ENCODE data around the gene KCNF1. TPM values are rescaled to one million over a fixed set of nuclear protein-coding genes. Genes with fewer than 3 reads are reported as not detected.

KCNF1 gene
- total and polyA plus RNA-seq, 10 of the 15 experiments (the other 5 are each of a cell fraction or from before 2014, with no cell fraction given): not detected

DNA sequence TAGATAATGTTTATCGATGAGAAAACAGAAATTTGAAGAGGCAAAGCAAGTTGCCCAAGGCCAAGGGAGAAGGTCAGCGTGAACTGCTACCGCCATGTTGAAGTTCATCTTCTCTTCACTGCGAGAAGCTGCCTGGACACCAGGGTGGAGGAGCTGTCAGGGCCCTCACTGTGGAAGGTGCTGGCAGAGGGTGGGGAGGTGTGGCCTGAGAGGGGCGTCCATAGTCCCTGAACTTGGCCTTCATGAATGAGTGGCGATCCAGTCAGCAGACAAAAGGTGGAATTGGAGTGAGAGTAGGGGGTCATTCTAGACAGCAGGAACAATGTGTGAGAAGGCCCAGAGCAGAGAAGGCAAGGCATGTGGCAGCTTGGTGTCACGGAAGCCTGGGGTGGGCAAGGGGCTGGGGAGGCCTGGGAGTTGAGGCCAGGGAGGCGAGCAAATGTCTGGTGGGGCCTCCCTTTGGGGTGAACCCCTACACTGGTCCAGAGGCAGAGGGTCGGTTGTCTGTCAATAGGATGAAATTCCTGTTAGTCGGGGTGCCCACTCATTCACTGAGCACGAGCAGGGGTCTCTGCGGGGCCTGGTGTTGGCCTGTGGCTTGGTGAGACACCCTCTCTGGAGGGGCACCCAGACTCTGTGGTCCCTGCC, 33.3 kb upstream of the KCNF1 start:
- intact Hi-C loops (cut with micrococcal nuclease; ENCODE audit: unreplicated experiment) (no loop called here), in situ Hi-C loops (cut with MboI) (no loop called here)
- TF ChIP-seq EP300 (IDR thresholded peaks at IDR 0.05; ENCODE audit: borderline replicate concordance in 1 of 2, control insufficient read depth in 1 of 2, low read depth in 2 of 2, low read length in 2 of 2) (no peak), GABPA (IDR thresholded peaks at IDR 0.05; ENCODE audit: low read depth) (no peak), NFYB (IDR thresholded peaks at IDR 0.05; ENCODE audit: insufficient read depth, low read depth, low read length) (no peak), BCLAF1 (IDR thresholded peaks at IDR 0.05) (no peak), BRCA1 (IDR thresholded peaks at IDR 0.05; ENCODE audit: low read depth, low read length) (no peak), SIN3A (IDR thresholded peaks at IDR 0.05; ENCODE audit: low read depth, low read length) (no peak), MXI1 (IDR thresholded peaks at IDR 0.05; ENCODE audit: low read depth, low read length) (no peak), MTA2 (IDR thresholded peaks at IDR 0.05; ENCODE audit: low read depth) (no peak), TCF12 (IDR thresholded peaks at IDR 0.05; ENCODE audit: low read depth, low read length) (no peak), ZBTB40 (IDR thresholded peaks at IDR 0.05; ENCODE audit: borderline replicate concordance) (no peak), MAX (IDR thresholded peaks at IDR 0.05; ENCODE audit: low read depth, low read length) (no peak)
- TF ChIP-seq, protein P1, sequence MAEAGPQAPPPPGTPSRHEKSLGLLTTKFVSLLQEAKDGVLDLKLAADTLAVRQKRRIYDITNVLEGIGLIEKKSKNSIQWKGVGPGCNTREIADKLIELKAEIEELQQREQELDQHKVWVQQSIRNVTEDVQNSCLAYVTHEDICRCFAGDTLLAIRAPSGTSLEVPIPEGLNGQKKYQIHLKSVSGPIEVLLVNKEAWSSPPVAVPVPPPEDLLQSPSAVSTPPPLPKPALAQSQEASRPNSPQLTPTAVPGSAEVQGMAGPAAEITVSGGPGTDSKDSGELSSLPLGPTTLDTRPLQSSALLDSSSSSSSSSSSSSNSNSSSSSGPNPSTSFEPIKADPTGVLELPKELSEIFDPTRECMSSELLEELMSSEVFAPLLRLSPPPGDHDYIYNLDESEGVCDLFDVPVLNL (IDR thresholded peaks at IDR 0.05; ENCODE audit: low read depth, low read length): no peak
- H3K9ac ChIP-seq (ENCODE audit: control insufficient read depth, insufficient read depth, low read length): no peak overlapping the region
- SMC1A ChIA-PET (ENCODE audit: uncharacterized antibody, unreplicated experiment): no interaction called here
- no peak overlapping the region for H3K4me3 ChIP-seq
- CTCF ChIA-PET: no interaction called here
- no peaks in the 10 kb centered on the region for H3K4me1 ChIP-seq (ENCODE audit: control insufficient read depth, insufficient read depth, low read length)
- BruUV-seq (replicated peaks): no TSS peak
- no peaks in the 10 kb centered on the region; the same call in 2 of the 3 replicates for H3K9me3 ChIP-seq (replicated peaks; ENCODE audit: control insufficient read depth, insufficient read depth, low read length)
- peaks cover 2 to 4% of the 10 kb centered on the region in 2 experiments; a peak in 3 of 4 replicates for H3K27me3 ChIP-seq (replicated peaks in 1 of 2; ENCODE audit: control insufficient read depth in 2 of 2, insufficient read depth in 2 of 2, low read length in 1 of 2)
- no peak overlapping the region for H2AFZ ChIP-seq (ENCODE audit: control insufficient read depth, low read depth, low read length)
- DNase-seq (ENCODE audit: low read depth, low spot score): no peak
- H3K27ac ChIP-seq (ENCODE audit: control insufficient read depth, insufficient read depth): no peak overlapping the region
- H3K4me2 ChIP-seq (ENCODE audit: control insufficient read depth, insufficient read depth): no peak overlapping the region
- H4K20me1 ChIP-seq (ENCODE audit: control insufficient read depth, insufficient read depth): no peaks in the 10 kb centered on the region
- POLR2A ChIA-PET: no interaction called here
- WGBS (ENCODE audit: insufficient coverage, insufficient replicate concordance, low lambda C conversion rate, missing lambda C conversion rate): 40% methylated on average over 12 of the region's 12 CpGs
- H3K36me3 ChIP-seq (ENCODE audit: control insufficient read depth in 2 of 2, insufficient read depth in 2 of 2, low read length in 1 of 2): no peaks in the 10 kb centered on the region
- RAD21 ChIA-PET (ENCODE audit: unreplicated experiment): interaction anchor here (0.6 kb wide), 1 partner anchor 1328 kb away, joined by 3 read pairs; no protein-coding TSS in a partner anchor
- no peak for ATAC-seq
- no peak for FAIRE-seq
- H3K79me2 ChIP-seq (ENCODE audit: control insufficient read depth, insufficient read depth, low read length): no peaks in the 10 kb centered on the region
